PC-3 (cell line): Measurements from ENCODE around the gene TGFBR3.

Experiments
- CTCF ChIP-seq: fragments of 300-600 bp; sonication (generic); conservative IDR thresholded peaks from 2 replicates; pipeline ENCODE4 v1.5.1; 2017; ENCODE audit warnings: antibody characterized with exemption, low read depth, mild to moderate bottlenecking, low read length
- EZH2 ChIP-seq: fragments of 300-600 bp; sonication (generic); IDR thresholded peaks from one replicate; pipeline ENCODE4 v1.6.1; 2017; ENCODE audit warnings: antibody characterized with exemption, mild to moderate bottlenecking, low read length; ENCODE audit not compliant: unreplicated experiment
- EZH2phosphoT487 ChIP-seq: fragments of 300-600 bp; sonication (generic); IDR thresholded peaks from 2 replicates; pipeline ENCODE4 v1.6.1; 2018; ENCODE audit warnings: mild to moderate bottlenecking, antibody characterized with exemption, low read length, borderline replicate concordance

DNA sequence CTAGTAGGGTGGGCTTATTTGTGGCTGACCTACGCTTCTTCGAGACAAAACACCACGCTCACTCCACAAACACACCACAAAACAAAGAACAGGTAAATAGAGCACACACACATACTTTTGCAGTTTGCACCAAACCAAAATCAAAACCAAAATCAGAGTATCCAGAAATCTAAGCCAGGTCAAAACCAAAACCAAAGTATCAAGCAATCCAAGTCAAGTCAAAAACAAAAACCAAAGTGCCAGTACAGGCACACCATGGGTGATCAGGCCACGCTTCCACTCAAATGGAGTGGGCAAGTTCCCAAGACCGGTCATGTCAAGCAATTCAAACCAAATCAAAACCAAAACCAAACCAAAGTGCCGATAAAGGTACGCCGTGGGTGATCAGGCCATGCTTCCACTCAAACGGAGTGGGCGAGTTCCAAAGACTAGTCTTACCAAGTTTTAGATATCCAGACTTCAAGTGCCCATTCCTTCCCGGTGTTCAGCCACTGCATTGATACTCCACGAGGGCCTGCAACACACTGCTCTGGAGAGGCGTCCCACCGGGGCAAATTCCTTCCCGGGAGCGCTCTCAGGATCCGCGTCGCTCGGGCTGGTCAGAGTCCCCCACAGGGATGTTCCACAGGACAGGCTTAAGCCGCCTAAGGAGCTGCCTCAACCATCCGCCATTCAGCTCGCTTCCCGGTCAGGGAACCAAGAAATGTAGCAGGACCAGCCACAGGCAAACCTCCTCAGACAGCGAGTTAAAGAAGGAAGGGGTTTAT, 216.2 kb downstream of the TGFBR3 start:
- TF ChIP-seq CTCF (no peak), EZH2 (no peak), EZH2phosphoT487 (no peak)
